Activated B cell treated with CpG ODN at 0.5 μM for 24 hours (primary cell): ENCODE data around the gene MRGPRD. TPM values are rescaled to one million over a fixed set of nuclear protein-coding genes. Genes with fewer than 3 reads are reported as not detected.
A peak's percentile ranks its signal among the peaks of the same experiment; 100 is the strongest.

Experiments
- ATAC-seq: fragments of 200-7000 bp; cut with Tn5 transposase; one replicate; pipeline ENCODE4 v1.10.0; 2021; ENCODE audit warnings: low read depth, mild to moderate bottlenecking, moderate library complexity
- CTCF ChIA-PET: fragments of 350-600 bp; sonication (Branson Sonifier 250); formaldehyde crosslinking; loops from one replicate; lab custom pipeline; 2021; ENCODE audit warnings: antibody characterized with exemption; lab: Charles Lee
- POLR2A ChIA-PET: fragments of 350-600 bp; sonication (Branson Sonifier 250); formaldehyde crosslinking; loops from one replicate; lab custom pipeline; 2021; ENCODE audit warnings: antibody characterized with exemption; lab: Charles Lee
- DNase-seq: peaks from one replicate; pipeline ENCODE4 v3.0.0; 2022
- H3K27ac Mint-ChIP-seq: one replicate; pipeline ENCODE4 v1.8.0; 2020; ENCODE audit warnings: mixed read lengths
- H3K27me3 Mint-ChIP-seq: one replicate; pipeline ENCODE4 v1.8.0; 2021; ENCODE audit warnings: mixed read lengths
- H3K36me3 Mint-ChIP-seq: one replicate; pipeline ENCODE4 v1.8.0; 2021; ENCODE audit warnings: low read depth, mixed read lengths
- H3K4me1 Mint-ChIP-seq: one replicate; pipeline ENCODE4 v1.8.0; 2021; ENCODE audit warnings: mixed read lengths
- H3K4me3 Mint-ChIP-seq: one replicate; pipeline ENCODE4 v1.8.0; 2020; ENCODE audit warnings: mild to moderate bottlenecking, mixed read lengths
- H3K9me3 Mint-ChIP-seq: one replicate; pipeline ENCODE4 v1.8.0; 2020; ENCODE audit warnings: mixed read lengths
- CTCF ChIP-seq: fragments of 200-600 bp; IDR thresholded peaks from one replicate; pipeline ENCODE4 v1.8.0; 2022; ENCODE audit warnings: antibody characterized with exemption, mild to moderate bottlenecking
- intact Hi-C: fragments of 100-400 bp; cut with micrococcal nuclease; formaldehyde crosslinking; loops from one replicate; pipeline ENCODE4 v1.15.1; 2024
- total RNA-seq: library from RNA; stranded (reverse); gene quantifications from 2 replicates; pipeline ENCODE4 v1.2.3, GENCODE V29; 2022

MRGPRD gene
- total RNA-seq, 1 donor from 2014 or later = not detected

GRCh38 chr11:68970921-68971636 is 9.7 kb downstream of the MRGPRD start:
- TF ChIP-seq CTCF = no peak
- ChIA-PET POLR2A (no interaction called here), CTCF (no interaction called here)
- Mint-ChIP-seq H3K27me3 (peaks cover 14% of the 10 kb centered on the region), H3K9me3 (no peaks in the 10 kb centered on the region), H3K27ac (peak overlapping the region; percentile 61), H3K36me3 (no peaks in the 10 kb centered on the region), H3K4me3 (no peak overlapping the region), H3K4me1 (no peaks in the 10 kb centered on the region)
- no peak for ATAC-seq
- DNase-seq = no peak
- intact Hi-C loops = no loop called here

- no peak overlapping the region for H3K4me3 Mint-ChIP-seq
- CTCF ChIA-PET = no interaction called here
- POLR2A ChIA-PET = no interaction called here
- intact Hi-C loops = no loop called here
- no peaks in the 10 kb centered on the region for H3K36me3 Mint-ChIP-seq
- ATAC-seq = no peak
- no peak overlapping the region for H3K27ac Mint-ChIP-seq
- H3K4me1 Mint-ChIP-seq = no peaks in the 10 kb centered on the region
- H3K27me3 Mint-ChIP-seq = peaks cover 14% of the 10 kb centered on the region
- no peak for TF ChIP-seq CTCF
- no peak for DNase-seq
- no peaks in the 10 kb centered on the region for H3K9me3 Mint-ChIP-seq
These were observed 11.4 kb downstream of the MRGPRD start for GRCh38 chr11:68969386-68969785.

GRCh38 chr11:68968306-68969250 is 12.2 kb downstream of the MRGPRD start:
- H3K4me3 Mint-ChIP-seq = no peak overlapping the region
- TF ChIP-seq CTCF = no peak
- ATAC-seq (no peak), DNase-seq (no peak)
- H3K9me3 Mint-ChIP-seq = no peaks in the 10 kb centered on the region
- no peaks in the 10 kb centered on the region for H3K36me3 Mint-ChIP-seq
- CTCF ChIA-PET = no interaction called here
- POLR2A ChIA-PET = no interaction called here
- intact Hi-C loops = no loop called here
- peaks cover 14% of the 10 kb centered on the region for H3K27me3 Mint-ChIP-seq
- no peaks in the 10 kb centered on the region for H3K4me1 Mint-ChIP-seq
- H3K27ac Mint-ChIP-seq = no peak overlapping the region

GRCh38 chr11:68966894-68967780 is 13.6 kb downstream of the MRGPRD start:
- Mint-ChIP-seq H3K36me3 (no peaks in the 10 kb centered on the region), H3K9me3 (no peaks in the 10 kb centered on the region), H3K27me3 (peaks cover 11% of the 10 kb centered on the region), H3K4me3 (no peak overlapping the region), H3K4me1 (peaks cover 7% of the 10 kb centered on the region), H3K27ac (no peak overlapping the region)
- ChIA-PET CTCF (no interaction called here), POLR2A (no interaction called here)
- DNase-seq (no peak), ATAC-seq (no peak)
- TF ChIP-seq CTCF = no peak
- intact Hi-C loops = no loop called here
